ENCODE results near the gene CYB5R3. TPM values are rescaled to one million over a fixed set of nuclear protein-coding genes. Genes with fewer than 3 reads are reported as not detected.

The CYB5R3 gene
- total RNA-seq, 4 donors from 2014 or later, result 127 to 268 (median 155) TPM

GRCh38 chr22:42613872-42614301 is 35.3 kb downstream of the CYB5R3 start:
- Histone ChIP-seq H3K4me3 (peak overlapping the region; percentile 55 to 72), H3K27ac (peak overlapping the region; percentile 87 to 96 (median 94)), H3K27me3 (no peaks in the 10 kb centered on the region), H3K4me1 (peaks cover under 1 to 78% (median 39%) of the 10 kb centered on the region in 3 donors), H3K9me3 (no peaks in the 10 kb centered on the region), H3K36me3 (peaks cover 0 to 9% of the 10 kb centered on the region in 2 donors)
- ATAC-seq, result no peak
- TF ChIP-seq EP300 (IDR thresholded peaks at IDR 0.05) (no peak), POLR2A (IDR thresholded peaks at IDR 0.05) (no peak), CTCF (IDR thresholded peaks at IDR 0.05) (no peak), POLR2AphosphoS5 (IDR thresholded peaks at IDR 0.05) (no peak)
- 0 to 2% methylated on average over 10 of the region's 10 CpGs for WGBS, 2 donors (ENCODE audit: low coverage in 1 of 2)

GRCh38 chr22:42612336-42612735 is 36.9 kb downstream of the CYB5R3 start:
- Histone ChIP-seq H3K27me3 (no peaks in the 10 kb centered on the region), H3K36me3 (peaks cover 0 to 7% of the 10 kb centered on the region in 2 donors), H3K27ac (peak overlapping the region in 3 of 4 donors; percentile 41 to 96 (median 87)), H3K9me3 (no peaks in the 10 kb centered on the region), H3K4me1 (peaks cover 4 to 87% (median 42%) of the 10 kb centered on the region in 3 donors), H3K4me3 (peak overlapping the region in 1 of 2 donors; percentile 72)
- ATAC-seq, result no peak
- WGBS, 2 donors (ENCODE audit: low coverage in 1 of 2), result 49 to 69% methylated on average over 4 to 9 of the region's 11 CpGs
- TF ChIP-seq POLR2AphosphoS5 (IDR thresholded peaks at IDR 0.05), result no peak
- TF ChIP-seq POLR2A (IDR thresholded peaks at IDR 0.05), result no peak
- TF ChIP-seq CTCF (IDR thresholded peaks at IDR 0.05), result no peak
- TF ChIP-seq EP300 (IDR thresholded peaks at IDR 0.05), result no peak

GRCh38 chr22:42611051-42611450 is 38.1 kb downstream of the CYB5R3 start:
- Histone ChIP-seq H3K4me3 (no peak overlapping the region), H3K9me3 (no peaks in the 10 kb centered on the region), H3K27ac (peak overlapping the region in 2 of 4 donors; percentile 67 to 78), H3K36me3 (peaks cover 0 to 11% of the 10 kb centered on the region in 2 donors), H3K4me1 (peaks cover 4 to 85% (median 46%) of the 10 kb centered on the region in 3 donors), H3K27me3 (no peaks in the 10 kb centered on the region)
- 80 to 100% methylated on average over 1 of the region's 1 CpG for WGBS, 2 donors (ENCODE audit: low coverage in 1 of 2)
- no peak for ATAC-seq
- no peak for TF ChIP-seq CTCF (IDR thresholded peaks at IDR 0.05)
- TF ChIP-seq POLR2A (IDR thresholded peaks at IDR 0.05), result no peak
- no peak for TF ChIP-seq POLR2AphosphoS5 (IDR thresholded peaks at IDR 0.05)
- no peak for TF ChIP-seq EP300 (IDR thresholded peaks at IDR 0.05)

GRCh38 chr22:42610186-42610585 is 39.0 kb downstream of the CYB5R3 start:
- ATAC-seq, result no peak
- TF ChIP-seq POLR2AphosphoS5 (IDR thresholded peaks at IDR 0.05) (no peak), EP300 (IDR thresholded peaks at IDR 0.05) (no peak), CTCF (IDR thresholded peaks at IDR 0.05) (no peak), POLR2A (IDR thresholded peaks at IDR 0.05) (no peak)
- Histone ChIP-seq H3K36me3 (peaks cover 0 to 13% of the 10 kb centered on the region in 2 donors), H3K9me3 (no peaks in the 10 kb centered on the region), H3K27ac (peak overlapping the region in 3 of 4 donors; percentile 67 to 78 (median 69)), H3K27me3 (no peaks in the 10 kb centered on the region), H3K4me1 (peaks cover 4 to 85% (median 47%) of the 10 kb centered on the region in 3 donors), H3K4me3 (no peak overlapping the region)
- 0 to 29% methylated on average over 1 of the region's 5 CpGs for WGBS, 2 donors (ENCODE audit: low coverage in 1 of 2)

- peak overlapping the region in 3 of 4 donors; percentile 67 to 78 (median 69) for H3K27ac ChIP-seq
- no peaks in the 10 kb centered on the region for H3K9me3 ChIP-seq
- TF ChIP-seq CTCF (IDR thresholded peaks at IDR 0.05), result no peak
- TF ChIP-seq POLR2A (IDR thresholded peaks at IDR 0.05), result no peak
- no peaks in the 10 kb centered on the region for H3K27me3 ChIP-seq
- peaks cover 4 to 98% (median 53%) of the 10 kb centered on the region in 3 donors for H3K4me1 ChIP-seq
- peaks cover 0 to 18% of the 10 kb centered on the region in 2 donors for H3K36me3 ChIP-seq
- 30 to 32% methylated on average over 5 of the region's 11 CpGs for WGBS, 2 donors (ENCODE audit: low coverage in 1 of 2)
- H3K4me3 ChIP-seq, result peak overlapping the region in 1 of 2 donors; percentile 7
- ATAC-seq, result peak; percentile 40
These were observed 40.3 kb downstream of the CYB5R3 start for GRCh38 chr22:42608823-42609361.

Data from gastroesophageal sphincter (tissue), 4 donors.